ENCODE results near the gene SYCP2.
A peak's percentile ranks its signal among the peaks of the same experiment; 100 is the strongest.
"Not testable (repeated sequence)": the region's sequence is repeated elsewhere in the genome, so short reads cannot be mapped to it uniquely, and the experiment has no call there.

SYCP2 gene

GRCh38 chr20:59933296-59933848 lies at the start of gene SYCP2:
TSS of gene SYCP2 (minus strand) at chr20:59933637. CDS start at chr20:59922413, 11,224 bp downstream.
- peak; percentile 77 for DNase-seq (ENCODE audit: low spot score)

- DNase-seq (ENCODE audit: low spot score): no peak
These were observed 49.6 kb upstream of the SYCP2 start for GRCh38 chr20:59983076-59983475.

GRCh38 chr20:59977086-59977485 lies 43.6 kb upstream of the SYCP2 start:
- no peak for DNase-seq (ENCODE audit: low spot score)

- DNase-seq (ENCODE audit: low spot score): no peak
These were observed 42.8 kb upstream of the SYCP2 start for GRCh38 chr20:59976156-59976782.

- no peak for DNase-seq (ENCODE audit: low spot score)
These were observed 38.8 kb upstream of the SYCP2 start for GRCh38 chr20:59972037-59972801.

- DNase-seq (ENCODE audit: low spot score): no peak
These were observed 38.0 kb upstream of the SYCP2 start for GRCh38 chr20:59971428-59971827.

- DNase-seq (ENCODE audit: low spot score): no peak
These were observed 33.0 kb upstream of the SYCP2 start for GRCh38 chr20:59966428-59966827.

- no peak for DNase-seq (ENCODE audit: low spot score)
These were observed 28.7 kb upstream of the SYCP2 start for GRCh38 chr20:59962155-59962554.

- DNase-seq (ENCODE audit: low spot score): no peak
These were observed 28.0 kb upstream of the SYCP2 start for GRCh38 chr20:59961423-59961822.

GRCh38 chr20:59958626-59959025 lies 25.2 kb upstream of the SYCP2 start:
- no peak for DNase-seq (ENCODE audit: low spot score)

- no peak for DNase-seq (ENCODE audit: low spot score)
These were observed 24.7 kb upstream of the SYCP2 start, which contains the start of gene CDH26 for GRCh38 chr20:59958123-59958522. TSS of gene CDH26 (plus strand) at chr20:59958423. CDS start at chr20:59958727, 304 bp downstream.

GRCh38 chr20:59957568-59957967 lies 24.1 kb upstream of the SYCP2 start:
- DNase-seq (ENCODE audit: low spot score): not testable (repeated sequence)

GRCh38 chr20:59955131-59955796 lies 21.8 kb upstream of the SYCP2 start:
- peak; percentile 48 for DNase-seq (ENCODE audit: low spot score)

GRCh38 chr20:59954718-59955117 lies 21.3 kb upstream of the SYCP2 start:
- no peak for DNase-seq (ENCODE audit: low spot score)

- DNase-seq (ENCODE audit: low spot score): no peak
These were observed 16.5 kb upstream of the SYCP2 start for GRCh38 chr20:59949911-59950310.

GRCh38 chr20:59948828-59949720 lies 15.6 kb upstream of the SYCP2 start:
- DNase-seq (ENCODE audit: low spot score): peak; percentile 26

GRCh38 chr20:59948212-59948611 lies 14.8 kb upstream of the SYCP2 start:
- no peak for DNase-seq (ENCODE audit: low spot score)

- DNase-seq (ENCODE audit: low spot score): no peak
These were observed 13.9 kb upstream of the SYCP2 start for GRCh38 chr20:59947376-59947775.

- DNase-seq (ENCODE audit: low spot score): no peak
These were observed 12.3 kb upstream of the SYCP2 start for GRCh38 chr20:59945731-59946130.

- DNase-seq (ENCODE audit: low spot score): no peak
These were observed 11.7 kb upstream of the SYCP2 start for GRCh38 chr20:59945175-59945574.

- no peak for DNase-seq (ENCODE audit: low spot score)
These were observed 11.3 kb upstream of the SYCP2 start for GRCh38 chr20:59944726-59945125.

- DNase-seq (ENCODE audit: low spot score): no peak
These were observed 8.8 kb upstream of the SYCP2 start for GRCh38 chr20:59942245-59942644.
